Liver (tissue), 3 donors: ENCODE measurements around the gene PPA2.

Experiments
- ATF3 ChIP-seq: IDR thresholded peaks from 2 replicates; pipeline ENCODE4 v1.6.1; 2016; ENCODE audit warnings: antibody characterized with exemption
- EGR1 ChIP-seq, 2 donors: IDR thresholded peaks; 2 replicates each; pipeline ENCODE4 v1.6.1; 2016 to 2018; ENCODE audit warnings: antibody characterized with exemption in 2 of 2, low read depth in 2 of 2
- JUND ChIP-seq, 2 donors: IDR thresholded peaks; 2 replicates each; pipeline ENCODE4 v1.6.1; 2016; ENCODE audit warnings: antibody characterized with exemption in 2 of 2
- RXRA ChIP-seq, 2 donors: IDR thresholded peaks; 2 replicates each; pipeline ENCODE4 v1.6.1; 2017 to 2018; ENCODE audit warnings: antibody characterized with exemption in 2 of 2, mild to moderate bottlenecking in 1 of 2
- TAF1 ChIP-seq: conservative IDR thresholded peaks from 2 replicates; pipeline ENCODE4 v1.6.1; 2016; ENCODE audit warnings: antibody characterized with exemption, mild to moderate bottlenecking
- YY1 ChIP-seq: IDR thresholded peaks from 2 replicates; pipeline ENCODE4 v1.6.1; 2016; ENCODE audit warnings: antibody characterized with exemption, mild to moderate bottlenecking
- TF ChIP-seq, protein P1 (sequence below): fragments of 150-350 bp; IDR thresholded peaks from 2 replicates; pipeline ENCODE4 v1.5.1; 2017; ENCODE audit warnings: improper control_type of control experiment, low read depth, low read length; ENCODE audit not compliant: missing input control
- TF ChIP-seq, protein P2 (sequence below): IDR thresholded peaks from 2 replicates; pipeline ENCODE4 v1.6.1; 2016; ENCODE audit warnings: antibody characterized with exemption
- donor health status: healthy.
- donor health status: healthy.

- TF ChIP-seq YY1 (no peak), TAF1 (no peak), ATF3 (no peak), RXRA (IDR thresholded peaks at IDR 0.05) (no peak), EGR1 (IDR thresholded peaks at IDR 0.05; ENCODE audit: low read depth in 2 of 2) (no peak), JUND (IDR thresholded peaks at IDR 0.05) (no peak)
- TF ChIP-seq, protein P1, sequence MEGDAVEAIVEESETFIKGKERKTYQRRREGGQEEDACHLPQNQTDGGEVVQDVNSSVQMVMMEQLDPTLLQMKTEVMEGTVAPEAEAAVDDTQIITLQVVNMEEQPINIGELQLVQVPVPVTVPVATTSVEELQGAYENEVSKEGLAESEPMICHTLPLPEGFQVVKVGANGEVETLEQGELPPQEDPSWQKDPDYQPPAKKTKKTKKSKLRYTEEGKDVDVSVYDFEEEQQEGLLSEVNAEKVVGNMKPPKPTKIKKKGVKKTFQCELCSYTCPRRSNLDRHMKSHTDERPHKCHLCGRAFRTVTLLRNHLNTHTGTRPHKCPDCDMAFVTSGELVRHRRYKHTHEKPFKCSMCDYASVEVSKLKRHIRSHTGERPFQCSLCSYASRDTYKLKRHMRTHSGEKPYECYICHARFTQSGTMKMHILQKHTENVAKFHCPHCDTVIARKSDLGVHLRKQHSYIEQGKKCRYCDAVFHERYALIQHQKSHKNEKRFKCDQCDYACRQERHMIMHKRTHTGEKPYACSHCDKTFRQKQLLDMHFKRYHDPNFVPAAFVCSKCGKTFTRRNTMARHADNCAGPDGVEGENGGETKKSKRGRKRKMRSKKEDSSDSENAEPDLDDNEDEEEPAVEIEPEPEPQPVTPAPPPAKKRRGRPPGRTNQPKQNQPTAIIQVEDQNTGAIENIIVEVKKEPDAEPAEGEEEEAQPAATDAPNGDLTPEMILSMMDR = no peak
- TF ChIP-seq, protein P2, sequence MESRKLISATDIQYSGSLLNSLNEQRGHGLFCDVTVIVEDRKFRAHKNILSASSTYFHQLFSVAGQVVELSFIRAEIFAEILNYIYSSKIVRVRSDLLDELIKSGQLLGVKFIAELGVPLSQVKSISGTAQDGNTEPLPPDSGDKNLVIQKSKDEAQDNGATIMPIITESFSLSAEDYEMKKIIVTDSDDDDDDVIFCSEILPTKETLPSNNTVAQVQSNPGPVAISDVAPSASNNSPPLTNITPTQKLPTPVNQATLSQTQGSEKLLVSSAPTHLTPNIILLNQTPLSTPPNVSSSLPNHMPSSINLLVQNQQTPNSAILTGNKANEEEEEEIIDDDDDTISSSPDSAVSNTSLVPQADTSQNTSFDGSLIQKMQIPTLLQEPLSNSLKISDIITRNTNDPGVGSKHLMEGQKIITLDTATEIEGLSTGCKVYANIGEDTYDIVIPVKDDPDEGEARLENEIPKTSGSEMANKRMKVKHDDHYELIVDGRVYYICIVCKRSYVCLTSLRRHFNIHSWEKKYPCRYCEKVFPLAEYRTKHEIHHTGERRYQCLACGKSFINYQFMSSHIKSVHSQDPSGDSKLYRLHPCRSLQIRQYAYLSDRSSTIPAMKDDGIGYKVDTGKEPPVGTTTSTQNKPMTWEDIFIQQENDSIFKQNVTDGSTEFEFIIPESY = no peak
These were observed 116.4 kb downstream of the PPA2 start for GRCh38 chr4:105357258-105357980.
